Breast epithelium (tissue), 4 donors: ENCODE results near the gene HOATZ. TPM values are rescaled to one million over a fixed set of nuclear protein-coding genes. Genes with fewer than 3 reads are reported as not detected.
A peak's percentile ranks its signal among the peaks of the same experiment; 100 is the strongest.

Experiments
- DNase-seq, 2 donors: peaks; one replicate each; pipeline ENCODE4 v3.0.0-alpha.2; 2019; ENCODE audit warnings: low spot score in 2 of 2
- H3K27ac ChIP-seq, 2 donors: fragments of 200-600 bp; sonication (generic) in 1 of 2; one replicate each; pipeline ENCODE4 v1.5.1; 2016 to 2019; ENCODE audit warnings: mild to moderate bottlenecking in 1 of 2
- H3K27me3 ChIP-seq, 2 donors: fragments of 200-600 bp; sonication (generic) in 1 of 2; one replicate each; pipeline versions ENCODE4 v1.5.1 to v1.6.0; 2017 to 2019; ENCODE audit warnings: control low read depth in 1 of 2, mild to moderate bottlenecking in 1 of 2
- H3K36me3 ChIP-seq: fragments of 200-600 bp; one replicate; pipeline ENCODE4 v1.5.1; 2019
- H3K4me1 ChIP-seq, 2 donors: fragments of 200-600 bp; sonication (generic); one replicate each; pipeline ENCODE4 v1.5.1; 2016 to 2019; ENCODE audit warnings: control low read depth in 1 of 2
- H3K4me3 ChIP-seq, 3 donors: fragments of 200-600 bp; sonication (generic); 1 replicate in 2 of 3; 2 replicates in 1 of 3; pipeline ENCODE4 v1.5.1; 2016 to 2019; ENCODE audit warnings: mild to moderate bottlenecking in 3 of 3, moderate library complexity in 2 of 3
- H3K9me3 ChIP-seq, 2 donors: fragments of 200-600 bp; sonication (generic) in 1 of 2; one replicate each; pipeline ENCODE4 v1.5.1; 2016 to 2019; ENCODE audit warnings: control low read depth in 1 of 2
- POLR2A ChIP-seq: fragments of 450-650 bp; IDR thresholded peaks from one replicate; pipeline ENCODE4 v1.6.1; 2016; ENCODE audit warnings: antibody characterized with exemption, mild to moderate bottlenecking, moderate library complexity
- POLR2AphosphoS5 ChIP-seq, 3 donors: sonication (generic); formaldehyde crosslinking; IDR thresholded peaks; one replicate each; pipeline ENCODE4 v1.6.1; 2017; ENCODE audit warnings: antibody characterized with exemption in 3 of 3
- intact Hi-C: fragments of 100-400 bp; cut with DNase I; formaldehyde crosslinking; loops from one replicate; pipeline ENCODE4 v1.15.1; 2023; ENCODE audit warnings: low total_unique reads
- total RNA-seq, 3 donors: library from RNA; depleted of rRNA; stranded (reverse); fragments of >200 nt; gene quantifications; one replicate each; pipeline ENCODE4 v1.1.0, GENCODE V29; 2016
- TF ChIP-seq, protein P1 (sequence below), 3 donors: fragments of 450-650 bp; IDR thresholded peaks; one replicate each; pipeline ENCODE4 v1.5.1; 2016 to 2017; ENCODE audit warnings: antibody characterized with exemption in 3 of 3, mild to moderate bottlenecking in 3 of 3, moderate library complexity in 3 of 3

Gene HOATZ
- total RNA-seq, 3 donors from 2014 or later: not detected

DNA sequence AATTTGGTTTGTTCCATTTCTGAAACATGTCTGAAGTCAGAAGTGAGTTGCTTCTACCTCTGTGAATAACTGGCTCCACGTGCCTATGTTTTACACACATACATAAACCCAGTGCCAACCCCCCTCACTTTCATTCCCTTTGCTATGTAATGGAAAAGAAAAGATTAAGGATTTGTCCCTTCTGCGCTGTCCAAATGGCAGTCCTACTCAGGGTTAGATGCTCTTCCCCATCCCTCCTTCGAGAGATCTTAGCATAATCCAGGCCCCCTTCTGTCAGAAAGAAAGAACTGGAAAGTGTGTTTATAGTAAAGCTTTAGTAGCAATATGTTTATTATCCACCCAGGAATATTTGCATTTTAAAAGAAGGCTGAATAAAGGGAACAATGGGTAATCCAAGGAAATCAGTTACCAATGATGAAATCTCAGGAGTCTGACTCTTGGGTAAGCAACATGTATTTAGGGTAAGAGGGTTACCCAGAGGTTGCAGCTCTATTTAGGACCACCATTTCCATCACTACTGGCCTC, 22.8 kb downstream of the HOATZ start:
- H3K4me1 ChIP-seq: no peaks in the 10 kb centered on the region
- H3K4me3 ChIP-seq: no peak overlapping the region
- TF ChIP-seq POLR2A: no peak
- TF ChIP-seq, protein P1, sequence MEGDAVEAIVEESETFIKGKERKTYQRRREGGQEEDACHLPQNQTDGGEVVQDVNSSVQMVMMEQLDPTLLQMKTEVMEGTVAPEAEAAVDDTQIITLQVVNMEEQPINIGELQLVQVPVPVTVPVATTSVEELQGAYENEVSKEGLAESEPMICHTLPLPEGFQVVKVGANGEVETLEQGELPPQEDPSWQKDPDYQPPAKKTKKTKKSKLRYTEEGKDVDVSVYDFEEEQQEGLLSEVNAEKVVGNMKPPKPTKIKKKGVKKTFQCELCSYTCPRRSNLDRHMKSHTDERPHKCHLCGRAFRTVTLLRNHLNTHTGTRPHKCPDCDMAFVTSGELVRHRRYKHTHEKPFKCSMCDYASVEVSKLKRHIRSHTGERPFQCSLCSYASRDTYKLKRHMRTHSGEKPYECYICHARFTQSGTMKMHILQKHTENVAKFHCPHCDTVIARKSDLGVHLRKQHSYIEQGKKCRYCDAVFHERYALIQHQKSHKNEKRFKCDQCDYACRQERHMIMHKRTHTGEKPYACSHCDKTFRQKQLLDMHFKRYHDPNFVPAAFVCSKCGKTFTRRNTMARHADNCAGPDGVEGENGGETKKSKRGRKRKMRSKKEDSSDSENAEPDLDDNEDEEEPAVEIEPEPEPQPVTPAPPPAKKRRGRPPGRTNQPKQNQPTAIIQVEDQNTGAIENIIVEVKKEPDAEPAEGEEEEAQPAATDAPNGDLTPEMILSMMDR (IDR thresholded peaks at IDR 0.05): no peak
- TF ChIP-seq POLR2AphosphoS5 (IDR thresholded peaks at IDR 0.05): no peak
- no peaks in the 10 kb centered on the region for H3K9me3 ChIP-seq
- H3K27ac ChIP-seq: no peak overlapping the region
- no peak for DNase-seq
- H3K27me3 ChIP-seq: peaks cover 0 to 3% of the 10 kb centered on the region in 2 donors
- intact Hi-C loops: no loop called here
- H3K36me3 ChIP-seq: no peaks in the 10 kb centered on the region

DNA sequence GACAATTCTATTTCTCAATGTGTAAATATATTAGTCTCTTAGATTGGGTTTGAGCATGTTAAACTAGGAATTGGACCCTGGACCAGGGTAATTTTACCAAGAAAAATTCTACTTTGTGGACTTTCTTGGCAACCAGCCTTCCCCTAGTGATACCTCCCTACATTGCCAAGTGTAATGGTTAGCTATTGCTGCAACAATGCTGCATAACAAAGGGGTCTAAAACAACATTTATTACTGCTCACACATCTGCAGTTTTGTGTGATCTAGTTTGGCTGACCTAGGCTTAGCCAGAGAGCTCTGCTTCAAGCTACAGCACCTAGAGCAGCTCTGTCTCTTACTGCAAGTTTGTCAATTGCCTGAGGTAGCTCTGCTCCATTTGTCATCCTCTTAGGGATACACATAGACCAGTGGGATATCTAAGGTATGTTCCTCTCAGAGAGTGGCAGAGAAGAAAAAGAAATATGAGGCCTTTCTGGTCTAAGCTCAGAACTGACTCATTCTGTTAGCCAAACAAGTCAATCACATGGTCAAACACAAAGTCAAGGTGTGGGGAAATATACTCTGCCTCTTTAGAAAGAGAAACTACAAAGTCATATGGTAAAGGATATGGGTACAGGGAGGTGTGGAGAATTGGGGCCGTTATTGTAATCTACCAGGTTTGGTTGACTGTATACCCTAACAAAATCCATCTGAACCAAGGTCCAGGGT, 24.0 kb downstream of the HOATZ start:
- no peaks in the 10 kb centered on the region for H3K9me3 ChIP-seq
- intact Hi-C loops: no loop called here
- H3K4me3 ChIP-seq: no peak overlapping the region
- H3K4me1 ChIP-seq: no peaks in the 10 kb centered on the region
- no peak for DNase-seq
- no peaks in the 10 kb centered on the region for H3K36me3 ChIP-seq
- H3K27ac ChIP-seq: no peak overlapping the region
- H3K27me3 ChIP-seq: peaks cover 0 to 3% of the 10 kb centered on the region in 2 donors
- TF ChIP-seq, protein P1 (IDR thresholded peaks at IDR 0.05): no peak
- TF ChIP-seq POLR2AphosphoS5 (IDR thresholded peaks at IDR 0.05) (no peak), POLR2A (no peak)

DNA sequence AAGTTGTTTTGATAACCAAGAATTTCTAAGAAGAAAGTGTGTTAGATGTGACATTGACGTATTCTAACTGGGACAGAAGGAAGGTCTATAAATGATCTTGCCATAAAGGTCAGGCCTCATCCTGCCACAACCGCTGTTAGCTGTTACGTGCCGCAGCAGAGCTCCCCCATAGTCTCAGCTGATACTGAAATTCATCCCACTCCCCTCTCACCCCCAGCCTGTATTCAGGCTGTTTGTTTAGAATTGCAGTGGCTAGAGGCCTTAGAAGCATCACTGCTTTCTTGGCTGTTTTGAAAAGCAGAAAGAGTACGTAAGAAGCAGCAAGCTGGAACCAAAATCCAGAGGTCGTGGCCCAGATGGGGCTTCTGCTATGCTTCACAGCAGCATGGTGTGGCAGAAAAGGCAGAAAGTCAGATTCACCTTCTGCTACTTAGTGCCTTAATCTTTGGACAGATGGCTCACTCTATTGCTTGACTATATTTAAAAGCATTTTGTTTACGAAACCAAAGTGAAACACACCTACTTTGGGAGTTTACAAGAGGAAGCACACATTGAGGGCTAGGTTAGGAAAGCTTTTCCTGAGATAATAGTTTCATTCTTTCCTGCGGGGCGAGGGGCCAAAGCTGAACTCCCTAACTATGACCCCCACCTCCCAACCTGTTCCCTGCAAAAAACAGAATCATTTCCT, 25.0 kb downstream of the HOATZ start:
- no peak for TF ChIP-seq POLR2AphosphoS5 (IDR thresholded peaks at IDR 0.05)
- TF ChIP-seq POLR2A: no peak
- TF ChIP-seq, protein P1 (IDR thresholded peaks at IDR 0.05): no peak
- Histone ChIP-seq H3K27ac (peak overlapping the region; percentile 77 to 90), H3K9me3 (no peaks in the 10 kb centered on the region)

GRCh38 chr11:111540114-111540936, 25.7 kb downstream of the HOATZ start, which contains the start of gene LAYN:
Gene LAYN, plus strand, starts transcription at chr11:111540720. Its CDS starts 124 bp downstream, at chr11:111540844.
- DNase-seq: peak; percentile 55 to 63
- no peaks in the 10 kb centered on the region for H3K4me1 ChIP-seq
- peak within 1 kb of the TSS; percentile 77 to 90 for H3K27ac ChIP-seq
- H3K9me3 ChIP-seq: no peaks in the 10 kb centered on the region
- intact Hi-C loops: no loop called here
- H3K36me3 ChIP-seq: no peaks in the 10 kb centered on the region
- TF ChIP-seq, protein P1 (IDR thresholded peaks at IDR 0.05): no peak
- TF ChIP-seq POLR2A (no peak), POLR2AphosphoS5 (IDR thresholded peaks at IDR 0.05) (peak in 1 of 3 donors; percentile 4)
- H3K4me3 ChIP-seq: peak within 1 kb of the TSS; percentile 51 to 91 (median 67)
- peaks cover 0 to 3% of the 10 kb centered on the region in 2 donors for H3K27me3 ChIP-seq

More for the DNA sequence above, 25.0 kb downstream of the HOATZ start:
- peaks cover 0 to 3% of the 10 kb centered on the region in 2 donors for H3K27me3 ChIP-seq
- no peak for DNase-seq
- H3K4me1 ChIP-seq: no peaks in the 10 kb centered on the region
- H3K4me3 ChIP-seq: peak overlapping the region; percentile 51 to 91 (median 67)
- H3K36me3 ChIP-seq: no peaks in the 10 kb centered on the region
- intact Hi-C loops: no loop called here
